Stomach (tissue), 9 donors: Measurements from ENCODE around the gene SUCLG2. TPM values are rescaled to one million over a fixed set of nuclear protein-coding genes. Genes with fewer than 3 reads are reported as not detected.

Experiments used
- DNase-seq, 2 donors: peaks; one replicate each; pipeline versions ENCODE4 v3.0.0 to v3.0.0-alpha.2; 2013 to 2019
- H3K27ac ChIP-seq, 5 donors: fragments of 200-600 bp in 4 of 5; sonication (generic) in 4 of 5; one replicate each; pipeline ENCODE4 v1.5.1; 2013 to 2019; ENCODE audit warnings: mild to moderate bottlenecking in 1 of 5, moderate library complexity in 1 of 5
- H3K27me3 ChIP-seq, 3 donors: fragments of 200-600 bp; sonication (generic); one replicate each; pipeline ENCODE4 v1.5.1; 2017 to 2019; ENCODE audit warnings: mixed run types in 1 of 3
- H3K36me3 ChIP-seq, 4 donors: fragments of 200-600 bp; sonication (generic); 1 replicate in 3 of 4; 2 replicates in 1 of 4; pipeline ENCODE4 v1.5.1; 2016 to 2019
- H3K4me1 ChIP-seq, 4 donors: fragments of 200-600 bp; sonication (generic); one replicate each; pipeline ENCODE4 v1.5.1; 2016 to 2019
- H3K4me3 ChIP-seq, 4 donors: fragments of 200-600 bp; sonication (generic) in 3 of 4; one replicate each; pipeline ENCODE4 v1.5.1; 2016 to 2019; ENCODE audit warnings: mild to moderate bottlenecking in 1 of 4
- H3K9me3 ChIP-seq, 4 donors: fragments of 200-600 bp; sonication (generic); one replicate each; pipeline ENCODE4 v1.5.1; 2016 to 2019
- CTCF ChIP-seq, 7 experiments: fragments of 450-650 bp in 4 of 7; fragments of 200-600 bp in 3 of 7; sonication (generic) in 3 of 7; IDR thresholded peaks; one replicate each; pipeline ENCODE4 v1.5.1; 2016 to 2019; ENCODE audit warnings: antibody characterized with exemption in 7 of 7, control low read depth in 2 of 7, mild to moderate bottlenecking in 1 of 7
- EP300 ChIP-seq: sonication (generic); formaldehyde crosslinking; IDR thresholded peaks from one replicate; pipeline ENCODE4 v1.6.1; 2017; ENCODE audit warnings: antibody characterized with exemption
- POLR2A ChIP-seq, 4 donors: fragments of 450-650 bp; IDR thresholded peaks; one replicate each; pipeline ENCODE4 v1.6.1; 2016; ENCODE audit warnings: antibody characterized with exemption in 4 of 4, control low read depth in 2 of 4, mild to moderate bottlenecking in 1 of 4, moderate library complexity in 1 of 4
- POLR2AphosphoS5 ChIP-seq, 3 donors: sonication (generic); formaldehyde crosslinking; IDR thresholded peaks; one replicate each; pipeline ENCODE4 v1.6.1; 2016; ENCODE audit warnings: antibody characterized with exemption in 3 of 3
- WGBS, 5 donors: extraction: QIAGEN DNeasy Blood & Tissue Kit in 3 of 5; methylation state at CpG; one replicate each; pipeline versions ENCODE4 v1.1.5 to v1.1.7; 2013 to 2018; 5-methylcytosine and 5-hydroxymethylcytosine counted together
- intact Hi-C: fragments of 100-400 bp; cut with DNase I; formaldehyde crosslinking; loops from one replicate; pipeline ENCODE4 v1.15.1; 2023; ENCODE audit warnings: low total_unique reads
- polyA plus RNA-seq, 3 donors: library from polyadenylated mRNA; stranded (reverse); fragments of 200-250 nt; gene quantifications; one replicate each; pipeline ENCODE4 v1.2.3, GENCODE V29; 2013
- total RNA-seq, 5 donors: library from RNA; depleted of rRNA; stranded (reverse); fragments of >200 nt; gene quantifications; one replicate each; pipeline versions ENCODE4 v1.1.0 to v1.2.3, GENCODE V29; 2014 to 2016
- donor health status: healthy with polysubstance abuse.
- donor health status: Bipolar disorder and iron deficiency.
- donor health status: healthy.

SUCLG2 gene
- total and polyA plus RNA-seq, 8 donors: 30.9 to 174 (median 74.9) TPM

DNA sequence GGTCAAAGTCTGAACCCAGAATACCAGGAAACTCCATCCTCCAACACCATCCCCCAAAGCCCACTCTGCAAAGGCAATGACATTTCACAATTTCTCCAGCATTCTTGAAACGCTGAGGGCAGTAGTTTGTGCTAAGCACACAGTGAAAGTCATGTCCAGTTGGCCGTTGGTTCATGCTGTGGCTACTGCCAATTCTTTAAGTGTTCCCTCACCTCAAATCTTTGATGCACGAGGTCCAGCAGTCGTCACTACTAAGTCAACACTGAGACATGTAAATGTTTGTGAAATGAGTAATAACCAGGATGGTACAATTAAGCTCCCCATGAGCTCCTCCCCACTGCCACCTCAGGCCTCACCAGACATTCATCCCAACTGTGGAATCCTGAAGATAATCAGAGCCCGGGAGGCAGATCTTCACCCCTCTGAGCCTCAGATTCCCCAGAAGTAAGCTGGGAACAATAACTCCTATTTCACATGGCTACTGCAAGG, 7.0 kb downstream of the SUCLG2 start:
- Histone ChIP-seq H3K27me3 (no peaks in the 10 kb centered on the region), H3K4me3 (no peak overlapping the region), H3K27ac (peak overlapping the region; percentile 37 to 76 (median 76)), H3K36me3 (no peaks in the 10 kb centered on the region), H3K4me1 (peaks cover 31 to 76% (median 47%) of the 10 kb centered on the region in 4 donors), H3K9me3 (no peaks in the 10 kb centered on the region)
- DNase-seq: peak; percentile 67 to 76
- 29 to 57% (median 44%) methylated on average over 5 of the region's 5 CpGs for WGBS, 5 donors
- intact Hi-C loops: no loop called here
- no peak for TF ChIP-seq POLR2A (IDR thresholded peaks at IDR 0.05)
- TF ChIP-seq EP300: peak; percentile 32
- peak in 2 of 3 donors; percentile 60 to 83 for TF ChIP-seq POLR2AphosphoS5 (IDR thresholded peaks at IDR 0.05)
- no peak for TF ChIP-seq CTCF (IDR thresholded peaks at IDR 0.05)

DNA sequence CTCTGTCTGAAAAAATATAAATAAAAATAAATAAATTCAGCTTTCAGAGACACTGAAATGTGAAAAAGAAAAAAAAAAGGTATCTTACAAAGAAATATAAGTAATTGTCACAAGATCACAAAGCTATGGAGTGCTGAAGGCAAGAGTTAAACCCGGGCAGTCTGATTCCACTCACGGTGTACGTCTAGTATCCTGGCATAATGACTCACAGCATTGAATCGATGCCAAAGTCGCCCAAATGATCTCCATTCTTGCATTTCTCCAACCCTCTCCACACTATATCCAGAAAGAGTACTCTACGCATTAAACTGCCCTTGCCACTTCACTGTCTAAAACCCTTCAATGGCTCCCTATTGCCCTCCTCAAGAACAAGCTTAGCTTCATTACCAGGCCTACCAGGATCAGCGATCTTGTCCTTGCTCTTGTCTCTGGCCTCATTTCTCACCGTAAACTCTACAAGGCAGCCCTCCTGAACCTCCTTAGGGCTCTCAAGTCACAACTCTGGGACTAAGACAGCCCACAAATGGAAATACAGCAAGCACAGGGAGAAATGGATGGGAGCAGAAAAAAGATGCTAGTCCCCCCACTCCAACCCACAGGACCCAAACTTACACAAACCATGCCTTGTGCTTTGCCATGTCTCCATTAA, 7.7 kb downstream of the SUCLG2 start:
- Histone ChIP-seq H3K36me3 (no peaks in the 10 kb centered on the region), H3K27me3 (no peaks in the 10 kb centered on the region), H3K27ac (peak overlapping the region; percentile 54 to 76 (median 76)), H3K9me3 (no peaks in the 10 kb centered on the region), H3K4me1 (peaks cover 31 to 69% (median 44%) of the 10 kb centered on the region in 4 donors), H3K4me3 (no peak overlapping the region)
- no peak for DNase-seq
- TF ChIP-seq POLR2AphosphoS5 (IDR thresholded peaks at IDR 0.05): no peak
- TF ChIP-seq EP300: no peak
- TF ChIP-seq CTCF (IDR thresholded peaks at IDR 0.05): no peak
- TF ChIP-seq POLR2A (IDR thresholded peaks at IDR 0.05): no peak
- WGBS, 5 donors: 80 to 87% (median 83%) methylated on average over 8 of the region's 8 CpGs
- intact Hi-C loops: no loop called here

GRCh38 chr3:67644827-67645226, 9.6 kb downstream of the SUCLG2 start:
- TF ChIP-seq POLR2AphosphoS5 (IDR thresholded peaks at IDR 0.05) (no peak), CTCF (IDR thresholded peaks at IDR 0.05) (no peak), POLR2A (IDR thresholded peaks at IDR 0.05) (no peak), EP300 (no peak)
- no peak overlapping the region for H3K4me3 ChIP-seq
- H3K36me3 ChIP-seq: no peaks in the 10 kb centered on the region
- no peak overlapping the region for H3K27ac ChIP-seq
- H3K4me1 ChIP-seq: peaks cover 22 to 66% (median 38%) of the 10 kb centered on the region in 4 donors
- intact Hi-C loops: no loop called here
- DNase-seq: no peak
- H3K9me3 ChIP-seq: no peaks in the 10 kb centered on the region
- H3K27me3 ChIP-seq: no peaks in the 10 kb centered on the region
- whole genome bisulfite sequencing, 5 donors: 94 to 100% (median 98%) methylated on average over 1 of the region's 1 CpG

DNA sequence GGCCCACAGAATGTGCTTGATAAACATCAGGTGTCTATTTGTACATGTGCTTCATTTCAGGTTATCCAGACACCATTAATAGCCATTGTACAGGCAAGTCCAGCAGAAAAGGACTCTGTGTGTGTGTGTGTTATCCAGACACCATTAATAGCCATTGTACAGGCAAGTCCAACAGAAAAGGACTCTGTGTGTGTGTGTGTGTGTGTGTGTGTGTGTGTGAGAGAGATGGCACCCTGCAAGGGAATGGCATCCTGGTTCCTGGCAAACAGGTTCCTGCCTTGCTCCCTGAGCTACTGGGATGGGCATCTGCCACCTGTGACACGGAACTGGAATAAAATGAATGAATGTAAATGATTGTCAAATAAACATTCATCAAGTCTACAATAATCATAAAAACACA, 11.7 kb downstream of the SUCLG2 start:
- intact Hi-C loops: no loop called here
- no peaks in the 10 kb centered on the region for H3K27me3 ChIP-seq
- peaks cover 6 to 50% (median 30%) of the 10 kb centered on the region in 4 donors for H3K4me1 ChIP-seq
- TF ChIP-seq CTCF (IDR thresholded peaks at IDR 0.05) (no peak), EP300 (no peak), POLR2A (IDR thresholded peaks at IDR 0.05) (no peak), POLR2AphosphoS5 (IDR thresholded peaks at IDR 0.05) (no peak)
- no peaks in the 10 kb centered on the region for H3K9me3 ChIP-seq
- 0 to 86% (median 51%) methylated on average over 1 of the region's 1 CpG for WGBS, 5 donors
- H3K4me3 ChIP-seq: no peak overlapping the region
- H3K36me3 ChIP-seq: no peaks in the 10 kb centered on the region
- H3K27ac ChIP-seq: no peak overlapping the region
- DNase-seq: peak in 1 of 2 donors; percentile 25
